ENCODE data around the gene AK6.

DNA sequence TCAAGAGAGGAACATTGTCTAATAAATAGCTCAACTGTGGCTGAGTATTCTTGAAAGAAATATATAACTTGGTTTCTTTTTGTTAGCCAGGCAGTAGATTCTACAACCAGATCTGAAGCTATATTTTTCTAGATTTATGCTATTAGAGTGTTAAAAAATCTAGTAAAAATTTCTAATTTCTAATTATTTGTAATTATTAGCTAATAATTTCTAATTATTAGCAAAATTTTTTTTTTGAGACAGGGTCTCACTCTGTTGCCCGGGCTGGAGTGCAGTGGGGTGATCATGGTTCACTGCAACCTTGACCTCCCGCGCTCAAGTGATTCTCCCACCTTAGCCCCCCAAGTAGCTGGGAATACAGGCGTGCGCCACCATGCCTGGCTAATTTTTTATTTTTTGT is 3.1 kb upstream of the AK6 start:
- TF ChIP-seq, protein P1, sequence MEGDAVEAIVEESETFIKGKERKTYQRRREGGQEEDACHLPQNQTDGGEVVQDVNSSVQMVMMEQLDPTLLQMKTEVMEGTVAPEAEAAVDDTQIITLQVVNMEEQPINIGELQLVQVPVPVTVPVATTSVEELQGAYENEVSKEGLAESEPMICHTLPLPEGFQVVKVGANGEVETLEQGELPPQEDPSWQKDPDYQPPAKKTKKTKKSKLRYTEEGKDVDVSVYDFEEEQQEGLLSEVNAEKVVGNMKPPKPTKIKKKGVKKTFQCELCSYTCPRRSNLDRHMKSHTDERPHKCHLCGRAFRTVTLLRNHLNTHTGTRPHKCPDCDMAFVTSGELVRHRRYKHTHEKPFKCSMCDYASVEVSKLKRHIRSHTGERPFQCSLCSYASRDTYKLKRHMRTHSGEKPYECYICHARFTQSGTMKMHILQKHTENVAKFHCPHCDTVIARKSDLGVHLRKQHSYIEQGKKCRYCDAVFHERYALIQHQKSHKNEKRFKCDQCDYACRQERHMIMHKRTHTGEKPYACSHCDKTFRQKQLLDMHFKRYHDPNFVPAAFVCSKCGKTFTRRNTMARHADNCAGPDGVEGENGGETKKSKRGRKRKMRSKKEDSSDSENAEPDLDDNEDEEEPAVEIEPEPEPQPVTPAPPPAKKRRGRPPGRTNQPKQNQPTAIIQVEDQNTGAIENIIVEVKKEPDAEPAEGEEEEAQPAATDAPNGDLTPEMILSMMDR (conservative IDR thresholded peaks at IDR 0.05), result no peak
- no peak for TF ChIP-seq ZFX (IDR thresholded peaks at IDR 0.05)
